ENCODE data around the gene ARSG.

- TF ChIP-seq POLR2A (IDR thresholded peaks at IDR 0.05; ENCODE audit: low read length) (no peak), GATA1 (IDR thresholded peaks at IDR 0.05; ENCODE audit: low read depth, low read length) (no peak)
Measured at GRCh38 chr17:68421486-68421885, 130.2 kb downstream of the ARSG start.
